Measurements from ENCODE around the gene SEPTIN14. TPM values are rescaled to one million over a fixed set of nuclear protein-coding genes. Genes with fewer than 3 reads are reported as not detected.
"Not testable (repeated sequence)": the region's sequence is repeated elsewhere in the genome, so short reads cannot be mapped to it uniquely, and the experiment has no call there.

SEPTIN14 gene
- not detected for total RNA-seq

DNA sequence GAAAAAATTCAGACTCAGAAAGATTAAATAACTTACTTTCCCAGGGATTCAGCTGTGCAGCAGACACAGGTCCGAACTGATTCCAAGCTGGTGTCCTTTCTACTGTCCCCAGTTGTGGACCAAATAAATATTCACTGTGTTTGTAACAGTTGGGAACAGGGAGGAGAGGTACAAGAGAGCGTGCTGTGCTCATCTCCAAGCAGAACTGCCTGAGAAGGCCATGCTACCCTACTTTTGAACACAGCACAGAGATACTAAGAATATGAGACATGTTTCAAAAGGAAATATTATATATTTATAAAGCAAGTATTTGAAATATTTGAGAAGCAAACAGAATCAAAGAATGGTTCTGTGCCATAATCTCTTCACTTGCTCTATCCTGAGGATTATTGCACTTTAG, at the start of gene SEPTIN14:
SEPTIN14 (minus strand) TSS at position 101 of the 400 bp plus-strand sequence. CDS start 756 bp downstream, outside the sequence.
- DNase-seq; H3K4me1 Mint-ChIP-seq; H3K27me3 Mint-ChIP-seq; H3K27ac Mint-ChIP-seq; H3K9me3 Mint-ChIP-seq; H3K36me3 Mint-ChIP-seq; POLR2A ChIA-PET; H3K4me3 Mint-ChIP-seq; ATAC-seq (ENCODE audit: low read depth): not testable (repeated sequence)

DNA sequence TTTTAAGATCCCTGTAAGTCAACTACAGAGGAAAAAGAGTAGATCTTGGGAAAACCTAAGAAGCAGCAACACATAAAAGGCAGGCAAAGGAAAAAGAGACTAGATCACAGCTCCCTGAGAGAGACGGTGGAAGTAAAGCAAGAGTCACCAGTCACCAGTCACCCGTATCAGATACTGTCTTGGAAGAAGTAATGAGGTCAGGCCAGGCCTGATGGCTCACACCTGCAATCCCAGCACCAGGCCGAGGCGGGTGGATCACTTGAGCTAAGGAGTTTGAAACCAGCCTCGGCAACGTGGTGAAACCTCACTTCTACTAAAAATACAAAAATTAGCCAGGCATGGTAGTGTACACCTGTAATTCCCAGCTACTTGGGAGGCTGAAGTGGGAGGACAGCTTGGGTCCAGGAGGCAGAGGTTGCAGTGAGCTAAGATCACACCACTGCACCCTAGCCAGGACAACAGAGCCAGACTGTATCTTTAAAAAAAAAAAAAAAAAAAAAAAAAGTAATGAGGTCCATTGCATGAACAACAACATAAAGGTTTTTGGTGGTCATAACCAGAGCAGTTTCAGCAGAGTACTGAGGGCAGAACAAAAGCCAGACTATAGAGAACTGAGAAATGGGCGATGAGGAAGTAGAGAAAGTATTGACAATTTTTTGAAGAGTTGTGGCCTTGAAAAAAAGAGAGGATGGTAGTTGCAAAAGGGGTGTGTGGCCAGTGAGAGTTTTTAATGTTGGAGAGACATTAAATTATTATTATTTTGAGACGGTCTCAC, 41.6 kb upstream of the SEPTIN14 start:
- H3K36me3 Mint-ChIP-seq = peaks cover 5% of the 10 kb centered on the region
- H3K27ac Mint-ChIP-seq = no peak overlapping the region
- ATAC-seq (ENCODE audit: low read depth) (no peak), DNase-seq (no peak)
- POLR2A ChIA-PET = no interaction called here
- no peaks in the 10 kb centered on the region for H3K27me3 Mint-ChIP-seq
- H3K4me1 Mint-ChIP-seq = no peaks in the 10 kb centered on the region
- H3K4me3 Mint-ChIP-seq = no peak overlapping the region
- H3K9me3 Mint-ChIP-seq = peaks cover 11% of the 10 kb centered on the region

DNA sequence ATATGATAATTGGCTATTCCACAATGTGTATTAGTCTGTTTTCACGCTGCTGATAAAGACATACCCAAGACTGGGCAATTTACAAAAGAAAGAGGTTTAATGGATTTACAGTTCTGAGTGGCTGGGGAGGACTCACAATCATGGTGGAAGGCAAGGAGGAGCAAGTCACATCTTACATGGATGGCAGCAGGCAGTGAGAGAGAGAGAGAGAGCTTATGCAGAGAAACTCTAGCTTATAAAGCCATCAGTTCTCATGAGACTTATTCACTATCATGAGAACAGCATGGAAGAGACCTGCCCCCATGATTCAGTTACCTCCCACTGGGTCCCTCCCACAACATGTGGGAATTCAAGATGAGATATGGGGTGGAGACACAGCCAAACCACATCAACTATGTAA, 38.5 kb upstream of the SEPTIN14 start:
- POLR2A ChIA-PET; H3K27ac Mint-ChIP-seq; H3K36me3 Mint-ChIP-seq; DNase-seq; ATAC-seq (ENCODE audit: low read depth); H3K9me3 Mint-ChIP-seq; H3K4me3 Mint-ChIP-seq; H3K4me1 Mint-ChIP-seq; H3K27me3 Mint-ChIP-seq: not testable (repeated sequence)

DNA sequence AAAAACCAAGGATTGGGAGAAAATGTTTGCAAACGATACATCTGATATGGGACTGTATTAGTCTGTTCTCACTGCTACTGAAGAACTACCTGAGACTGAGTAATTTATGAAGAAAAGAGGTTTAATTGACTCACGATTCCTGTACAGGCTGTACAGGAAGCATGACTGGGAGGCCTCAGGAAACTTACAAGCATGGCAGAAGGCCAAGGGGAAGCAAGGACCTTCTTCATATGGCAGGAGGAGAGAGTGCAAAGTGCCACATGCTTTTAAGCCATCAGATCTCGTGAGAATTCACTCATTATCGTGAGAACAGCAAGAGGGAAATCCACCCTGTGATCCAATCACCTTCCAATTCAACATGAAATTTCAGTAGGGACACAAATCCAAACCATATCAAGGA, 35.7 kb upstream of the SEPTIN14 start:
- Mint-ChIP-seq H3K36me3 (peaks cover 2% of the 10 kb centered on the region), H3K4me3 (no peak overlapping the region), H3K27me3 (no peaks in the 10 kb centered on the region), H3K9me3 (peaks cover 8% of the 10 kb centered on the region), H3K4me1 (no peaks in the 10 kb centered on the region), H3K27ac (no peak overlapping the region)
- no peak for DNase-seq
- ATAC-seq (ENCODE audit: low read depth) = no peak
- POLR2A ChIA-PET = no interaction called here

DNA sequence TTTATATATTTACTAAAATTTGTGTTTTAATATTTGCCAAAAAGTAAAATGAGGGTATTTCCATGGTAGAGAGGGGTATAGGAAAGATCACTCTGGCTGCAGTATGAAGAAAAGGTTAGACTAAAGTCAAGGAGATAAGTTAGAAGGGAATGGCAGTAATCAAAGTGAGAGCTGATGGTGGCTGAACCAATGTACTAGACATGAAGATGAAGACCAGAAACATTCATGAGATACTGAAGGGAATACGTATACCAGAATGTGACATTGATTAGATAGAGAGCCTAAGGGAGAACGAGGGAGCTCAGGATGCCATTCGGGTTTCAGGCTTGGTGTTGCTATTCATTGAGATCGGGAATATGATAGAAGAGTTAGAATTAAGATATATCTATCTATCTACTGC, 32.5 kb upstream of the SEPTIN14 start:
- Mint-ChIP-seq H3K4me1 (no peaks in the 10 kb centered on the region), H3K27me3 (no peaks in the 10 kb centered on the region), H3K36me3 (peaks cover 2% of the 10 kb centered on the region), H3K9me3 (peaks cover 3% of the 10 kb centered on the region), H3K27ac (no peak overlapping the region), H3K4me3 (no peak overlapping the region)
- DNase-seq (no peak), ATAC-seq (ENCODE audit: low read depth) (no peak)
- POLR2A ChIA-PET = no interaction called here

DNA sequence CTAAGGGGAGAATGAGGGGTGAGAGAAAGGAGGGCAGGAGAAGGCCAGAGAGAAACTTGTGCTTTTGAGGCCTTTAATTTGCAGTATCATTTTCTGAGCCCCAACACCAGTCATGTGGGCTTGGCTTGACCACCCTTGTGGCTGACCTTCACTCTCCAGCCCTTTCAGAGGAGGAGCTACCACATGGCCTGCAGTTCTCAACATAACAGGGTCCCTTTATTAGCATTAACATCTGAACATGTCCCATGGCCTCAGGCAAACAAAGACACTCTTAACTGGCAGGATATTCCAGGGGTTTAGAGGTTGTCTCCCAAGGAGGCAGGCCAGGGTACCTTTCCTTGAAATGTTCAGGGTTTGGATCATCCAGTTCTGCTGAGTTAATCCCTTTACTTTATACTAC, 31.4 kb upstream of the SEPTIN14 start:
- POLR2A ChIA-PET = no interaction called here
- Mint-ChIP-seq H3K27me3 (no peaks in the 10 kb centered on the region), H3K36me3 (no peaks in the 10 kb centered on the region), H3K27ac (no peak overlapping the region), H3K4me1 (no peaks in the 10 kb centered on the region), H3K9me3 (peaks cover 1% of the 10 kb centered on the region), H3K4me3 (no peak overlapping the region)
- DNase-seq (no peak), ATAC-seq (ENCODE audit: low read depth) (no peak)

DNA sequence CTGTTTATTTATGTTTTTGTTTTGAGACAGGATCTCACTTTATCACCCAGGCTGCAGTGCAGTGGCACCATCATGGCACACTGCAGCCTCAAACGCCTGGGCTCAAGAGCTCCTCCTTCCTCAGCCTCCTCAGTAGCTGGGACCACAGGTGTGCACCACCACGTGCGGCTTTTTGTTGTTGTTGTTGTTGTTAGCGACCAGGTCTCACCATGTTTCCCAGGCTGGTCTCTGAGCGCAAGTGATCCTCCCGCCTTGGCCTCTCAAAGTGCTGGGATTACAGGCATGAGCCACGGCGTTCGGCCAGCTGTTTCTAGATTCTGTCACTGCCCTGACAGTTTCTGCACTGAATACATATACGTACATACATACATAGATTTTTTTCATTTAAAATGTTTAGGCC, 25.8 kb upstream of the SEPTIN14 start:
- H3K9me3 Mint-ChIP-seq; ATAC-seq (ENCODE audit: low read depth); DNase-seq; H3K27me3 Mint-ChIP-seq; POLR2A ChIA-PET; H3K36me3 Mint-ChIP-seq; H3K4me1 Mint-ChIP-seq: not testable (repeated sequence)
- peak overlapping the region; percentile 83 for H3K4me3 Mint-ChIP-seq
- H3K27ac Mint-ChIP-seq = peak overlapping the region; percentile 80

DNA sequence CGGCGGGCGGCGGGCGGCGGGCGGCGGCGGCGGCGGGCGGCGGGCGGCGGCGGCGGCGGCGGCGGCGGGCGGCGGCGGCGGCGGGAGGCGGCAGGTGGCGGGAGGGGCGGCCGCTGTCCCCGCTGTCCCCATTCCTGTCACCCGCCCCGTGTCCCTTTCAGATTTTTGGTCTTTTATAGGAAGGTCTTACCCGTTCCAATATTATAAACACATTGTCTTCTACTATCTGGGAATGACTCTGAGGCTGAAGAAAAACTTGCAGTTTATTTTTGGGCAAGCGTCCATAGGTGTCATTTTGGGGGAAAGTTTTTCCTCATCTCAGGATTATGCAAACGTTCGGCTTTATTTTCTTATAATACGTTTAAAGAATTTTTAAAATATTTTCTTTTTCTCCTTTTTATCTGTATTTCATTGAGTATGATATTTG, 25.3 kb upstream of the SEPTIN14 start:
- Mint-ChIP-seq H3K27me3 (no peaks in the 10 kb centered on the region), H3K27ac (peak overlapping the region; percentile 80), H3K4me3 (peak overlapping the region; percentile 83), H3K9me3 (no peaks in the 10 kb centered on the region), H3K4me1 (peaks cover 6% of the 10 kb centered on the region), H3K36me3 (no peaks in the 10 kb centered on the region)
- no peak for DNase-seq
- POLR2A ChIA-PET = interaction anchor here (1.0 kb wide), 1 partner anchor 163 kb away, joined by 3 read pairs; the partner anchor contains the start of genes CCT6A and PSPH
- ATAC-seq (ENCODE audit: low read depth) = no peak

DNA sequence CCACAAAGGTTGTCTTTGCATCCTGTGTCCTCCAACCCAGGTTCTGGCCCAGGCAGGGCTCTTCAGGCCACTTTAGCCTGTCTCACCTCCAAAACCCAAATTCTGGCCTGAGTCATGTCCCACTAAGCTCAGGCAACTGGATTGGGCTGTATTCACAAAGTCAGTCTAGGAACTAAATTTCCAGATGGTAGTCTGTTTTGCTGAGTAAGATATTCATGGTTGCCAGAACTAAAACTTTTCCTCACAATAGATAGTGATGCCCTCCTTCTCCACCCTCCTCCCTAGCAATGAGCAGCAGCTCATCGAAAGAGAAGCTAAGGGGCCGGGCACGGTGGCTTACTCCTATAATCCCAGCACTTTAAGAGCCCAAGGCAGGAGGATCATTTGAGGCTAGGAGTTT, 21.8 kb upstream of the SEPTIN14 start:
- Mint-ChIP-seq H3K9me3 (no peaks in the 10 kb centered on the region), H3K27ac (no peak overlapping the region), H3K36me3 (no peaks in the 10 kb centered on the region), H3K27me3 (no peaks in the 10 kb centered on the region), H3K4me1 (peaks cover 6% of the 10 kb centered on the region), H3K4me3 (no peak overlapping the region)
- POLR2A ChIA-PET = no interaction called here
- DNase-seq (no peak), ATAC-seq (ENCODE audit: low read depth) (no peak)

DNA sequence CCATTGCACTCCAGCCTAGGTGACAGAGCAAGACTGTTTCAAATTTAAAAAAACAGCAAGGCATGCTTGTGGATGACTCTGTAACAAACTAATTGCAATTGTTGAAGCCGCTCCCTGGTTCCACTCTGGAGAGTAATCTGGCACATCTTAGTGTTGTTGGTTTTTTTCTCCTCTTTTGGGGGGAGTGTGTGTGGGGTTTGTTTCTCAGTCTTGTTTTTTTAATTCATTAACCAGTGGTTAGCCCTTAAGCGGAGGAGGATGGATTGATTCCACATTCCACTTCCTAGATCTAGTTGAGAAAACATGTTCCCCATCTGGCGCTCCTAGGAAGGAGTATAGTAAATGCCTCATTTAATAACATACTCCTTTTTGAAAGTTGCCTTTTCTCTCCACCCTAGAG, 16.1 kb upstream of the SEPTIN14 start:
- H3K4me1 Mint-ChIP-seq = no peaks in the 10 kb centered on the region
- DNase-seq = no peak
- no peak overlapping the region for H3K4me3 Mint-ChIP-seq
- no peaks in the 10 kb centered on the region for H3K9me3 Mint-ChIP-seq
- H3K27ac Mint-ChIP-seq = no peak overlapping the region
- no peaks in the 10 kb centered on the region for H3K36me3 Mint-ChIP-seq
- no peak for ATAC-seq (ENCODE audit: low read depth)
- POLR2A ChIA-PET = no interaction called here
- H3K27me3 Mint-ChIP-seq = no peaks in the 10 kb centered on the region

DNA sequence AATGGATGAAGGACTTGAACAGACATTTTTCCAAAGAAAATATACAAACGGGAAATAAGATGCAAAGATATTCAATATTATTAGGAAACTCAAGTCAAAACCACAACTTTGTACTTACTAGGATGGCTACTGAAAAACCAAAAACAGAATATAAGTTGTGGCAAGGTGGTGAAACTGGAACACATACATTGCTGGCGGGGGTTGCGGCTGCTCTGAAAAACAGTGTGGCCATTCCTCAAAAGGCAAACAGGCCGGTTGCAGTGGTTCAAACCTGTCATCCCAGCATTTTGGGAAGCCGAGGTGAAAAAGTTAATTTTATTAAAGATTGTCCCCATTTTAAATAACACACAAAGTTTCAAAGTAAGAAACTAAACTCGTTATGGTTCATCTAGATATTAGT, 14.8 kb upstream of the SEPTIN14 start:
- Mint-ChIP-seq H3K27ac (no peak overlapping the region), H3K36me3 (no peaks in the 10 kb centered on the region), H3K9me3 (no peaks in the 10 kb centered on the region), H3K4me3 (no peak overlapping the region), H3K27me3 (no peaks in the 10 kb centered on the region), H3K4me1 (no peaks in the 10 kb centered on the region)
- DNase-seq (no peak), ATAC-seq (ENCODE audit: low read depth) (no peak)
- POLR2A ChIA-PET = no interaction called here

DNA sequence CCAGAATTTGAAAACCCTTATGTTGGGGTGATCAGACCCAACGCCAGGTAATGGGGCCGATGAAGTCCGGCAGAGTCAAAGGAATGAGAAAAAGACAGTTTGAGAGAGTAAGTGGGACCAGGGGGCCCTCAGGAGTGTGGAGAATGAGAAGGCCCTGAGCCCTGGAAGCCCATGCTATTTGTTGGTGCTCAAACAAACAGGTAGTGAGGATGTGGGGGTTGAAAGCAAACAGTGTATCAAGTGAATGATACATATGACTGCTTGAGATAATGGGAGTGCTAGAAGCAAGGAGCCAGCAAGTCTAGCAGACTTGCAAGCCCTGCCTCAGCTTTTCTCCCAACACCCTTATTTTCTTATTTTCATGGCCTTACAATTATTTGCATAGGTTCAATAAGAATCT, 11.2 kb upstream of the SEPTIN14 start:
- H3K27ac Mint-ChIP-seq = no peak overlapping the region
- H3K9me3 Mint-ChIP-seq = no peaks in the 10 kb centered on the region
- H3K4me3 Mint-ChIP-seq = no peak overlapping the region
- no peaks in the 10 kb centered on the region for H3K27me3 Mint-ChIP-seq
- ATAC-seq (ENCODE audit: low read depth) (no peak), DNase-seq (no peak)
- POLR2A ChIA-PET = interaction anchor here (0.6 kb wide), 1 partner anchor 19 kb away, joined by 4 read pairs; no protein-coding TSS in a partner anchor
- H3K36me3 Mint-ChIP-seq = no peaks in the 10 kb centered on the region
- no peaks in the 10 kb centered on the region for H3K4me1 Mint-ChIP-seq

DNA sequence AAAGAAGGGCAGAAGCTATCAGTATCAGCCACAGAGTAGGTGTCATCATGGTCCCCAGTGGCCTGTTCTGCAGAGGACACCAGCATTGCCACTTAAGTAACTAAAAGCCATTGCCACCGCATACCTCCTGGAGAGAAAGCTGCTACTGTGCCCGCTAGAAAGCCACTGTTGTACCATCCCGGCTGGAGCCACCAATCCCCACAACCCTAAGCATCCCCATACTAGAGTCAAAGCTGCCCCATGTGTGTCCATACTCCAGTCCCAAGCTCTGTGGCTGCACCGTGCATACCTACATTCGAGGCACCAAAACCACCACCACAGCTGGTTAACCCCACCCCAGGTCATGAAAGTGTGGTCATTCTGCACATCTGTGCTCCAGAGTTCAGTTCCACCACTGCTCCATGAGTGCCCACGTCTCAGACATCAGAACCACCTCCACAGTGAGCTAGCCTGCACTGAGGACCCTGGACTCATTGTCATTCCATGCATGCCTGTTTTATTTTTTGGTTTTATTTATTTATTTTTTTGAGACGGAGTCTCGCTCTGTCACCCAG, 9.5 kb upstream of the SEPTIN14 start:
- ATAC-seq (ENCODE audit: low read depth) = no peak

DNA sequence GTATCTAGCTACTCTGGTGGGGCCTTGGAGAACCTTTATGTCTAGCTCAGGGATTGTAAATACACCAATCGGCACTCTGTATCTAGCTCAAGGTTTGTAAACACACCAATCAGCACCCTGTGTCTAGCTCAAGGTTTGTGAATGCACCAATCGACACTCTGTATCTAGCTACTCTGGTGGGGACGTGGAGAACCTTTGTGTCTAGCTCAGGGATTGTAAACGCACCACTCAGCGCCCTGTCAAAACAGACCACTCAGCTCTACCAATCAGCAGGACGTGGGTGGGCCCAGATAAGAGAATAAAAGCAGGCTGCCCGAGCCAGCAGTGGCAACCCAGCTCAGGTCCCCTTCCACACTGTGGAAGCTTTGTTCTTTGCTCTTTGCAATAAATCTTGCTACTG, 6.4 kb upstream of the SEPTIN14 start:
- H3K27ac Mint-ChIP-seq; H3K4me1 Mint-ChIP-seq; ATAC-seq (ENCODE audit: low read depth); H3K36me3 Mint-ChIP-seq; H3K9me3 Mint-ChIP-seq; H3K4me3 Mint-ChIP-seq; POLR2A ChIA-PET; DNase-seq; H3K27me3 Mint-ChIP-seq: not testable (repeated sequence)

More for the DNA sequence above, 9.5 kb upstream of the SEPTIN14 start:
- Mint-ChIP-seq H3K4me1 (no peaks in the 10 kb centered on the region), H3K4me3 (no peak overlapping the region), H3K9me3 (peaks cover 1% of the 10 kb centered on the region), H3K36me3 (no peaks in the 10 kb centered on the region), H3K27me3 (no peaks in the 10 kb centered on the region), H3K27ac (no peak overlapping the region)
- DNase-seq = no peak
- POLR2A ChIA-PET = no interaction called here

All from activated naive CD8-positive, alpha-beta T cell treated with anti-CD3 and anti-CD28 coated beads, Interleukin-2, amount 10 ng/mL, durations not matched to agents 7 days and 5 days (primary cell).